DOHH2 (cell line): ENCODE data around the gene COMMD3.
"Not testable (repeated sequence)": the region's sequence is repeated elsewhere in the genome, so short reads cannot be mapped to it uniquely, and the experiment has no call there.

Source experiments
- H3F3A ChIP-seq: fragments of 200-600 bp; sonication (generic), shearing (Covaris generic); 2 replicates; pipeline ENCODE4 v1.6.0; 2016; ENCODE audit warnings: antibody characterized with exemption, mild to moderate bottlenecking; ENCODE audit not compliant: control insufficient read depth, insufficient read depth
- H3K27ac ChIP-seq: fragments of 200-600 bp; sonication (generic); 2 replicates; pipeline ENCODE4 v1.5.1; 2014; ENCODE audit warnings: low read depth, mild to moderate bottlenecking, low read length, moderate library complexity
- H3K27me3 ChIP-seq: fragments of 200-600 bp; sonication (generic); 2 replicates; pipeline ENCODE4 v1.6.1; 2014; ENCODE audit warnings: mild to moderate bottlenecking, low read length, mixed read lengths; ENCODE audit not compliant: control insufficient read depth
- H3K36me3 ChIP-seq: fragments of 200-600 bp; sonication (generic); 2 replicates; pipeline ENCODE4 v1.6.1; 2014; ENCODE audit warnings: mild to moderate bottlenecking, low read length, moderate library complexity, mixed read lengths; ENCODE audit not compliant: control insufficient read depth
- H3K4me1 ChIP-seq: fragments of 200-600 bp; sonication (generic); 2 replicates; pipeline ENCODE4 v1.6.1; 2014; ENCODE audit warnings: mild to moderate bottlenecking, low read length, mixed read lengths; ENCODE audit not compliant: control insufficient read depth
- H3K4me2 ChIP-seq: fragments of 200-600 bp; sonication (generic); 2 replicates; pipeline ENCODE4 v1.6.0; 2014; ENCODE audit warnings: mild to moderate bottlenecking, low read length, moderate library complexity
- H3K4me3 ChIP-seq: fragments of 200-600 bp; sonication (generic); 2 replicates; pipeline ENCODE4 v1.5.1; 2014; ENCODE audit warnings: mild to moderate bottlenecking, low read length, mixed read lengths
- H3K79me2 ChIP-seq: fragments of 200-600 bp; sonication (generic); 2 replicates; pipeline ENCODE4 v1.6.1; 2014; ENCODE audit warnings: mild to moderate bottlenecking, low read length, mixed read lengths; ENCODE audit not compliant: control insufficient read depth
- H3K9me2 ChIP-seq: fragments of 200-600 bp; sonication (generic); replicated peaks from 2 replicates; pipeline ENCODE4 v1.6.1; 2014; ENCODE audit warnings: mild to moderate bottlenecking, low read length, mixed read lengths; ENCODE audit not compliant: control insufficient read depth
- H3K9me3 ChIP-seq: fragments of 200-600 bp; sonication (generic); 2 replicates; pipeline ENCODE4 v1.6.1; 2014; ENCODE audit warnings: antibody characterized with exemption, low read length, mixed read lengths; ENCODE audit not compliant: control insufficient read depth, insufficient read depth
- H4K20me1 ChIP-seq: fragments of 200-600 bp; sonication (generic); 2 replicates; pipeline ENCODE4 v1.6.0; 2014; ENCODE audit warnings: low read depth, mild to moderate bottlenecking, antibody characterized with exemption, low read length, moderate library complexity; ENCODE audit not compliant: control insufficient read depth, insufficient read depth
- CTCF ChIP-seq: fragments of 200-600 bp; sonication (generic); IDR thresholded peaks from one replicate; pipeline ENCODE4 v1.5.1; 2014; ENCODE audit warnings: antibody characterized with exemption, mild to moderate bottlenecking, low read depth, low read length; ENCODE audit not compliant: poor library complexity, severe bottlenecking
- EZH2phosphoT487 ChIP-seq: fragments of 200-600 bp; sonication (generic); IDR thresholded peaks from 2 replicates; pipeline ENCODE4 v1.6.1; 2017; ENCODE audit warnings: borderline replicate concordance, mild to moderate bottlenecking, antibody characterized with exemption, low read length, moderate library complexity, mixed read lengths

The COMMD3 gene

GRCh38 chr10:22309180-22310000, 6.8 kb upstream of the COMMD3 start:
- H3K36me3 ChIP-seq, result no peaks in the 10 kb centered on the region
- H3K4me1 ChIP-seq, result peaks cover 10% of the 10 kb centered on the region
- no peak overlapping the region for H3K4me3 ChIP-seq
- H4K20me1 ChIP-seq, result no peaks in the 10 kb centered on the region
- no peaks in the 10 kb centered on the region for H3K79me2 ChIP-seq
- no peaks in the 10 kb centered on the region; the same call in 1 of the 2 replicates for H3F3A ChIP-seq
- no peaks in the 10 kb centered on the region for H3K9me3 ChIP-seq
- H3K4me2 ChIP-seq, result no peak overlapping the region
- H3K27ac ChIP-seq, result no peak overlapping the region
- H3K27me3 ChIP-seq, result peaks cover 6% of the 10 kb centered on the region; the same call in 1 of the 2 replicates
- no peak for TF ChIP-seq CTCF
- TF ChIP-seq EZH2phosphoT487, result no peak
- H3K9me2 ChIP-seq, result no peaks in the 10 kb centered on the region

- H3K9me2 ChIP-seq, H3K79me2 ChIP-seq, H4K20me1 ChIP-seq, H3K4me3 ChIP-seq, H3K9me3 ChIP-seq, H3F3A ChIP-seq, H3K27ac ChIP-seq, H3K27me3 ChIP-seq, H3K36me3 ChIP-seq, H3K4me2 ChIP-seq: not testable (repeated sequence)
- peaks cover 14% of the 10 kb centered on the region for H3K4me1 ChIP-seq
Observed at GRCh38 chr10:22310012-22310411, 6.2 kb upstream of the COMMD3 start.

GRCh38 chr10:22310928-22311327, 5.3 kb upstream of the COMMD3 start:
- H3K9me3 ChIP-seq, result no peaks in the 10 kb centered on the region
- peaks cover 19% of the 10 kb centered on the region for H3K27me3 ChIP-seq
- H3K4me2 ChIP-seq, result no peak overlapping the region
- TF ChIP-seq CTCF (no peak), EZH2phosphoT487 (no peak)
- H3K9me2 ChIP-seq, result no peaks in the 10 kb centered on the region
- no peak overlapping the region for H3K27ac ChIP-seq
- H3K36me3 ChIP-seq, result no peaks in the 10 kb centered on the region
- H3K4me1 ChIP-seq, result peaks cover 17% of the 10 kb centered on the region
- H4K20me1 ChIP-seq, result no peaks in the 10 kb centered on the region
- no peak overlapping the region for H3K4me3 ChIP-seq
- H3F3A ChIP-seq, result peaks cover 8% of the 10 kb centered on the region
- H3K79me2 ChIP-seq, result no peaks in the 10 kb centered on the region

GRCh38 chr10:22314852-22315251, 1.3 kb upstream of the COMMD3 start:
- Histone ChIP-seq H3K79me2 (no peaks in the 10 kb centered on the region), H4K20me1 (peaks cover 10% of the 10 kb centered on the region; the same call in 1 of the 2 replicates), H3K9me3 (no peaks in the 10 kb centered on the region), H3K4me2 (peak overlapping the region; percentile 84), H3K9me2 (no peaks in the 10 kb centered on the region), H3K36me3 (peaks cover 2% of the 10 kb centered on the region; the same call in 1 of the 2 replicates), H3K27me3 (peaks cover 39% of the 10 kb centered on the region), H3K4me1 (peaks cover 42% of the 10 kb centered on the region), H3F3A (peaks cover 33% of the 10 kb centered on the region), H3K27ac (no peak overlapping the region), H3K4me3 (no peak overlapping the region; the same call in 1 of the 2 replicates)
- TF ChIP-seq CTCF (no peak), EZH2phosphoT487 (no peak)
